ENCODE data around the gene SERPING1.

GRCh38 chr11:57568330-57568766 lies 29.1 kb upstream of the SERPING1 start:
- TF ChIP-seq CTCF (IDR thresholded peaks at IDR 0.05) = no peak
- TF ChIP-seq EZH2 (IDR thresholded peaks at IDR 0.05) = no peak
- no peak for TF ChIP-seq EZH2phosphoT487 (IDR thresholded peaks at IDR 0.05)
